SJCRH30 (cell line): ENCODE data around the gene TNFRSF11A. TPM values are rescaled to one million over a fixed set of nuclear protein-coding genes. Genes with fewer than 3 reads are reported as not detected.

Experiments
- DNase-seq, 2 experiments: peaks; one replicate each; pipeline ENCODE4 v3.0.0-alpha.2; 2015 to 2020
- H3K27ac ChIP-seq: fragments of 250-450 bp; sonication (Bioruptor Pico); 2 replicates; pipeline ENCODE4 v1.5.1; 2020; ENCODE audit warnings: mild to moderate bottlenecking, moderate library complexity
- H3K27me3 ChIP-seq: fragments of 250-450 bp; sonication (Bioruptor Pico); 2 replicates; pipeline ENCODE4 v1.5.1; 2020; ENCODE audit warnings: mild to moderate bottlenecking, moderate library complexity
- H3K36me3 ChIP-seq: fragments of 250-450 bp; sonication (Bioruptor Pico); 2 replicates; pipeline ENCODE4 v1.5.1; 2020; ENCODE audit warnings: mild to moderate bottlenecking, moderate library complexity
- H3K4me1 ChIP-seq: fragments of 250-450 bp; sonication (Bioruptor Pico); 2 replicates; pipeline ENCODE4 v1.5.1; 2020; ENCODE audit warnings: mild to moderate bottlenecking, moderate library complexity
- H3K4me3 ChIP-seq: fragments of 250-450 bp; sonication (Bioruptor Pico); 2 replicates; pipeline ENCODE4 v1.5.1; 2020; ENCODE audit warnings: mild to moderate bottlenecking, moderate library complexity
- H3K9me3 ChIP-seq: fragments of 250-450 bp; sonication (Bioruptor Pico); replicated peaks from 2 replicates; pipeline ENCODE4 v1.5.1; 2020; ENCODE audit warnings: mild to moderate bottlenecking, moderate library complexity
- total RNA-seq: library from RNA; depleted of rRNA; stranded (reverse); fragments of >200 nt; shearing (Covaris generic); gene quantifications from 2 replicates; pipeline ENCODE4 v1.2.3, GENCODE V29; 2014

Gene TNFRSF11A
- total RNA-seq, 1 experiment from 2014 or later: 0.08 TPM

GRCh38 chr18:62346333-62347088, 21.4 kb downstream of the TNFRSF11A start:
- Histone ChIP-seq H3K4me1 (no peaks in the 10 kb centered on the region), H3K4me3 (no peak overlapping the region), H3K36me3 (no peaks in the 10 kb centered on the region), H3K27ac (no peak overlapping the region), H3K9me3 (no peaks in the 10 kb centered on the region), H3K27me3 (no peaks in the 10 kb centered on the region)
- DNase-seq: no peak

- H3K4me1 ChIP-seq: no peaks in the 10 kb centered on the region
- DNase-seq: no peak
- no peaks in the 10 kb centered on the region for H3K27me3 ChIP-seq
- no peaks in the 10 kb centered on the region for H3K9me3 ChIP-seq
- H3K27ac ChIP-seq: no peak overlapping the region
- no peaks in the 10 kb centered on the region for H3K36me3 ChIP-seq
- no peak overlapping the region for H3K4me3 ChIP-seq
Observed at GRCh38 chr18:62347089-62347506, 22.0 kb downstream of the TNFRSF11A start.

- no peak overlapping the region for H3K27ac ChIP-seq
- no peaks in the 10 kb centered on the region for H3K27me3 ChIP-seq
- H3K36me3 ChIP-seq: no peaks in the 10 kb centered on the region
- no peak for DNase-seq
- no peaks in the 10 kb centered on the region for H3K4me1 ChIP-seq
- H3K4me3 ChIP-seq: no peak overlapping the region
- no peaks in the 10 kb centered on the region for H3K9me3 ChIP-seq
Observed at GRCh38 chr18:62348474-62348873, 23.4 kb downstream of the TNFRSF11A start.

GRCh38 chr18:62353170-62353569, 28.1 kb downstream of the TNFRSF11A start:
- no peak overlapping the region for H3K4me3 ChIP-seq
- H3K36me3 ChIP-seq: no peaks in the 10 kb centered on the region
- no peak for DNase-seq
- H3K27me3 ChIP-seq: no peaks in the 10 kb centered on the region
- no peaks in the 10 kb centered on the region for H3K9me3 ChIP-seq
- no peaks in the 10 kb centered on the region for H3K4me1 ChIP-seq
- no peak overlapping the region for H3K27ac ChIP-seq

GRCh38 chr18:62354151-62354550, 29.0 kb downstream of the TNFRSF11A start:
- Histone ChIP-seq H3K27ac (no peak overlapping the region), H3K4me1 (no peaks in the 10 kb centered on the region), H3K36me3 (no peaks in the 10 kb centered on the region), H3K4me3 (no peak overlapping the region), H3K27me3 (no peaks in the 10 kb centered on the region), H3K9me3 (no peaks in the 10 kb centered on the region)
- DNase-seq: no peak

- Histone ChIP-seq H3K27ac (no peak overlapping the region), H3K36me3 (no peaks in the 10 kb centered on the region), H3K27me3 (no peaks in the 10 kb centered on the region), H3K9me3 (no peaks in the 10 kb centered on the region), H3K4me3 (no peak overlapping the region), H3K4me1 (no peaks in the 10 kb centered on the region)
- no peak for DNase-seq
Observed at GRCh38 chr18:62357079-62357719, 32.1 kb downstream of the TNFRSF11A start.

- no peak overlapping the region for H3K4me3 ChIP-seq
- no peaks in the 10 kb centered on the region for H3K27me3 ChIP-seq
- H3K27ac ChIP-seq: no peak overlapping the region
- H3K36me3 ChIP-seq: no peaks in the 10 kb centered on the region
- H3K9me3 ChIP-seq: no peaks in the 10 kb centered on the region
- H3K4me1 ChIP-seq: no peaks in the 10 kb centered on the region
- no peak for DNase-seq
Observed at GRCh38 chr18:62360805-62361204, 35.7 kb downstream of the TNFRSF11A start.

- no peak for DNase-seq
- Histone ChIP-seq H3K36me3 (no peaks in the 10 kb centered on the region), H3K4me3 (no peak overlapping the region), H3K9me3 (no peaks in the 10 kb centered on the region), H3K27ac (no peak overlapping the region), H3K4me1 (no peaks in the 10 kb centered on the region), H3K27me3 (no peaks in the 10 kb centered on the region)
Observed at GRCh38 chr18:62361288-62361687, 36.2 kb downstream of the TNFRSF11A start.

GRCh38 chr18:62364558-62364957, 39.4 kb downstream of the TNFRSF11A start:
- no peak overlapping the region for H3K4me3 ChIP-seq
- no peak overlapping the region for H3K27ac ChIP-seq
- H3K9me3 ChIP-seq: no peaks in the 10 kb centered on the region
- no peaks in the 10 kb centered on the region for H3K27me3 ChIP-seq
- no peaks in the 10 kb centered on the region for H3K36me3 ChIP-seq
- DNase-seq: no peak
- H3K4me1 ChIP-seq: no peaks in the 10 kb centered on the region

- H3K27me3 ChIP-seq: no peaks in the 10 kb centered on the region
- no peak for DNase-seq
- H3K9me3 ChIP-seq: no peaks in the 10 kb centered on the region
- H3K36me3 ChIP-seq: no peaks in the 10 kb centered on the region
- no peak overlapping the region for H3K27ac ChIP-seq
- no peak overlapping the region for H3K4me3 ChIP-seq
- no peaks in the 10 kb centered on the region for H3K4me1 ChIP-seq
Observed at GRCh38 chr18:62365420-62365819, 40.3 kb downstream of the TNFRSF11A start.

GRCh38 chr18:62366992-62367391, 41.9 kb downstream of the TNFRSF11A start:
- no peaks in the 10 kb centered on the region for H3K9me3 ChIP-seq
- no peaks in the 10 kb centered on the region for H3K4me1 ChIP-seq
- DNase-seq: no peak
- no peaks in the 10 kb centered on the region for H3K36me3 ChIP-seq
- H3K4me3 ChIP-seq: no peak overlapping the region
- H3K27ac ChIP-seq: no peak overlapping the region
- H3K27me3 ChIP-seq: no peaks in the 10 kb centered on the region

GRCh38 chr18:62368100-62368499, 43.0 kb downstream of the TNFRSF11A start:
- Histone ChIP-seq H3K9me3 (no peaks in the 10 kb centered on the region), H3K27me3 (no peaks in the 10 kb centered on the region), H3K27ac (no peak overlapping the region), H3K4me1 (no peaks in the 10 kb centered on the region), H3K36me3 (no peaks in the 10 kb centered on the region), H3K4me3 (no peak overlapping the region)
- DNase-seq: no peak

GRCh38 chr18:62369129-62369644, 44.1 kb downstream of the TNFRSF11A start:
- no peak for DNase-seq
- Histone ChIP-seq H3K4me3 (no peak overlapping the region), H3K4me1 (no peaks in the 10 kb centered on the region), H3K9me3 (no peaks in the 10 kb centered on the region), H3K27me3 (no peaks in the 10 kb centered on the region), H3K36me3 (no peaks in the 10 kb centered on the region), H3K27ac (no peak overlapping the region)

- DNase-seq: no peak
- H3K27me3 ChIP-seq: no peaks in the 10 kb centered on the region
- H3K4me3 ChIP-seq: no peak overlapping the region
Observed at GRCh38 chr18:62370366-62370765, 45.3 kb downstream of the TNFRSF11A start.

GRCh38 chr18:62371436-62371835, 46.3 kb downstream of the TNFRSF11A start:
- Histone ChIP-seq H3K4me3 (no peak overlapping the region), H3K4me1 (no peaks in the 10 kb centered on the region), H3K27me3 (no peaks in the 10 kb centered on the region), H3K9me3 (no peaks in the 10 kb centered on the region), H3K36me3 (no peaks in the 10 kb centered on the region), H3K27ac (no peak overlapping the region)
- DNase-seq: no peak

More at GRCh38 chr18:62370366-62370765, 45.3 kb downstream of the TNFRSF11A start:
- Histone ChIP-seq H3K9me3 (no peaks in the 10 kb centered on the region), H3K36me3 (no peaks in the 10 kb centered on the region), H3K27ac (no peak overlapping the region), H3K4me1 (no peaks in the 10 kb centered on the region)
